ENCODE results near the gene TPM1.

TPM1 gene

GRCh38 chr15:63051156-63052066 lies 8.9 kb downstream of the TPM1 start:
- Histone ChIP-seq H3K9ac (ENCODE audit: low read depth, low read length, poor library complexity) (no peak overlapping the region), H3K4me3 (ENCODE audit: low read length in 2 of 2) (no peak overlapping the region), H2BK120ac (ENCODE audit: low read depth, low read length) (no peak overlapping the region), H4K8ac (ENCODE audit: low read depth, low read length) (no peak overlapping the region), H3K4ac (ENCODE audit: low read length) (no peak overlapping the region), H3K4me2 (ENCODE audit: insufficient read depth, low read length, poor library complexity, severe bottlenecking) (no peak overlapping the region), H3K27ac (replicated peaks; ENCODE audit: low read length) (no peak overlapping the region), H2AFZ (ENCODE audit: low read length) (no peak overlapping the region), H3K4me1 (ENCODE audit: control insufficient read depth in 2 of 2, insufficient read depth in 1 of 2, low read depth in 1 of 2, low read length in 2 of 2) (peaks cover 19 to 25% of the 10 kb centered on the region in 2 donors), H3K9me3 (replicated peaks in 1 of 2; ENCODE audit: control insufficient read depth in 2 of 2, insufficient read depth in 1 of 2, low read depth in 1 of 2, low read length in 2 of 2) (no peaks in the 10 kb centered on the region), H3K27me3 (ENCODE audit: control insufficient read depth in 3 of 3, insufficient read depth in 3 of 3, low read depth in 1 of 3, low read length in 3 of 3) (no peaks in the 10 kb centered on the region), H4K91ac (ENCODE audit: low read depth, low read length, poor library complexity) (no peak overlapping the region), H3K18ac (ENCODE audit: low read length) (no peak overlapping the region), H3K23ac (ENCODE audit: low read depth, low read length, poor library complexity) (no peak overlapping the region), H2BK5ac (ENCODE audit: low read length) (no peak overlapping the region), H2AK5ac (ENCODE audit: low read depth, low read length) (no peak overlapping the region), H3K79me1 (ENCODE audit: low read depth, low read length) (peaks cover 7% of the 10 kb centered on the region), H3K36me3 (replicated peaks in 1 of 2; ENCODE audit: control insufficient read depth in 2 of 2, insufficient read depth in 2 of 2, low read length in 2 of 2) (peaks cover 43 to 69% of the 10 kb centered on the region in 2 donors), H2BK15ac (ENCODE audit: low read length) (no peak overlapping the region), H2BK12ac (ENCODE audit: low read length) (no peak overlapping the region), H3K14ac (ENCODE audit: low read length) (no peak overlapping the region)
- no CpG with 5 or more reads among the region's 5 CpGs for WGBS, 2 donors (ENCODE audit: extremely low coverage in 2 of 2, insufficient read length in 2 of 2, insufficient replicate concordance in 1 of 2)
- no peak for DNase-seq (ENCODE audit: low spot score)

GRCh38 chr15:63052077-63052841 lies 9.7 kb downstream of the TPM1 start:
- Histone ChIP-seq H3K14ac (ENCODE audit: low read length) (no peak overlapping the region), H2BK12ac (ENCODE audit: low read length) (no peak overlapping the region), H3K27me3 (ENCODE audit: control insufficient read depth in 3 of 3, insufficient read depth in 3 of 3, low read depth in 1 of 3, low read length in 3 of 3) (no peaks in the 10 kb centered on the region), H3K23ac (ENCODE audit: low read depth, low read length, poor library complexity) (no peak overlapping the region), H3K4ac (ENCODE audit: low read length) (no peak overlapping the region), H2AFZ (ENCODE audit: low read length) (no peak overlapping the region), H3K4me3 (ENCODE audit: low read length in 2 of 2) (no peak overlapping the region), H2BK5ac (ENCODE audit: low read length) (no peak overlapping the region), H4K8ac (ENCODE audit: low read depth, low read length) (no peak overlapping the region), H4K91ac (ENCODE audit: low read depth, low read length, poor library complexity) (no peak overlapping the region), H3K27ac (replicated peaks; ENCODE audit: low read length) (no peak overlapping the region), H3K79me1 (ENCODE audit: low read depth, low read length) (peaks cover 10% of the 10 kb centered on the region), H3K4me1 (ENCODE audit: control insufficient read depth in 2 of 2, insufficient read depth in 1 of 2, low read depth in 1 of 2, low read length in 2 of 2) (peaks cover 19% of the 10 kb centered on the region in 2 donors), H3K9me3 (replicated peaks in 1 of 2; ENCODE audit: control insufficient read depth in 2 of 2, insufficient read depth in 1 of 2, low read depth in 1 of 2, low read length in 2 of 2) (no peaks in the 10 kb centered on the region), H3K18ac (ENCODE audit: low read length) (no peak overlapping the region), H2BK15ac (ENCODE audit: low read length) (no peak overlapping the region), H2BK120ac (ENCODE audit: low read depth, low read length) (no peak overlapping the region), H2AK5ac (ENCODE audit: low read depth, low read length) (no peak overlapping the region), H3K4me2 (ENCODE audit: insufficient read depth, low read length, poor library complexity, severe bottlenecking) (peak overlapping the region; percentile 12), H3K9ac (ENCODE audit: low read depth, low read length, poor library complexity) (no peak overlapping the region), H3K36me3 (replicated peaks in 1 of 2; ENCODE audit: control insufficient read depth in 2 of 2, insufficient read depth in 2 of 2, low read length in 2 of 2) (peaks cover 45 to 69% of the 10 kb centered on the region in 2 donors)
- no CpG with 5 or more reads among the region's 10 CpGs for WGBS, 2 donors (ENCODE audit: extremely low coverage in 2 of 2, insufficient read length in 2 of 2, insufficient replicate concordance in 1 of 2)
- no peak for DNase-seq (ENCODE audit: low spot score)

GRCh38 chr15:63052961-63053698 lies 10.6 kb downstream of the TPM1 start:
- H2BK120ac ChIP-seq (ENCODE audit: low read depth, low read length), result no peak overlapping the region
- no peak overlapping the region for H4K8ac ChIP-seq (ENCODE audit: low read depth, low read length)
- H2AFZ ChIP-seq (ENCODE audit: low read length), result no peak overlapping the region
- no peak overlapping the region for H3K18ac ChIP-seq (ENCODE audit: low read length)
- no peak overlapping the region for H2BK15ac ChIP-seq (ENCODE audit: low read length)
- H3K4ac ChIP-seq (ENCODE audit: low read length), result no peak overlapping the region
- peaks cover 19% of the 10 kb centered on the region in 2 donors for H3K4me1 ChIP-seq (ENCODE audit: control insufficient read depth in 2 of 2, insufficient read depth in 1 of 2, low read depth in 1 of 2, low read length in 2 of 2)
- no peak overlapping the region for H4K91ac ChIP-seq (ENCODE audit: low read depth, low read length, poor library complexity)
- H2BK5ac ChIP-seq (ENCODE audit: low read length), result no peak overlapping the region
- H3K79me1 ChIP-seq (ENCODE audit: low read depth, low read length), result peaks cover 8% of the 10 kb centered on the region
- no peak overlapping the region for H3K4me2 ChIP-seq (ENCODE audit: insufficient read depth, low read length, poor library complexity, severe bottlenecking)
- no peak overlapping the region for H3K23ac ChIP-seq (ENCODE audit: low read depth, low read length, poor library complexity)
- H2AK5ac ChIP-seq (ENCODE audit: low read depth, low read length), result no peak overlapping the region
- no peaks in the 10 kb centered on the region for H3K9me3 ChIP-seq (replicated peaks in 1 of 2; ENCODE audit: control insufficient read depth in 2 of 2, insufficient read depth in 1 of 2, low read depth in 1 of 2, low read length in 2 of 2)
- DNase-seq (ENCODE audit: low spot score), result no peak
- H3K27ac ChIP-seq (replicated peaks; ENCODE audit: low read length), result peak overlapping the region; percentile 12
- no peak overlapping the region for H3K9ac ChIP-seq (ENCODE audit: low read depth, low read length, poor library complexity)
- peaks cover 47 to 71% of the 10 kb centered on the region in 2 donors for H3K36me3 ChIP-seq (replicated peaks in 1 of 2; ENCODE audit: control insufficient read depth in 2 of 2, insufficient read depth in 2 of 2, low read length in 2 of 2)
- H2BK12ac ChIP-seq (ENCODE audit: low read length), result no peak overlapping the region
- no peak overlapping the region for H3K4me3 ChIP-seq (ENCODE audit: low read length in 2 of 2)
- no CpG with 5 or more reads among the region's 7 CpGs for WGBS, 2 donors (ENCODE audit: extremely low coverage in 2 of 2, insufficient read length in 2 of 2, insufficient replicate concordance in 1 of 2)
- H3K14ac ChIP-seq (ENCODE audit: low read length), result no peak overlapping the region
- no peaks in the 10 kb centered on the region for H3K27me3 ChIP-seq (ENCODE audit: control insufficient read depth in 3 of 3, insufficient read depth in 3 of 3, low read depth in 1 of 3, low read length in 3 of 3)

All from neuronal stem cell (in vitro differentiated cells).